Measurements from ENCODE around the gene GPR4.

Gene GPR4

DNA sequence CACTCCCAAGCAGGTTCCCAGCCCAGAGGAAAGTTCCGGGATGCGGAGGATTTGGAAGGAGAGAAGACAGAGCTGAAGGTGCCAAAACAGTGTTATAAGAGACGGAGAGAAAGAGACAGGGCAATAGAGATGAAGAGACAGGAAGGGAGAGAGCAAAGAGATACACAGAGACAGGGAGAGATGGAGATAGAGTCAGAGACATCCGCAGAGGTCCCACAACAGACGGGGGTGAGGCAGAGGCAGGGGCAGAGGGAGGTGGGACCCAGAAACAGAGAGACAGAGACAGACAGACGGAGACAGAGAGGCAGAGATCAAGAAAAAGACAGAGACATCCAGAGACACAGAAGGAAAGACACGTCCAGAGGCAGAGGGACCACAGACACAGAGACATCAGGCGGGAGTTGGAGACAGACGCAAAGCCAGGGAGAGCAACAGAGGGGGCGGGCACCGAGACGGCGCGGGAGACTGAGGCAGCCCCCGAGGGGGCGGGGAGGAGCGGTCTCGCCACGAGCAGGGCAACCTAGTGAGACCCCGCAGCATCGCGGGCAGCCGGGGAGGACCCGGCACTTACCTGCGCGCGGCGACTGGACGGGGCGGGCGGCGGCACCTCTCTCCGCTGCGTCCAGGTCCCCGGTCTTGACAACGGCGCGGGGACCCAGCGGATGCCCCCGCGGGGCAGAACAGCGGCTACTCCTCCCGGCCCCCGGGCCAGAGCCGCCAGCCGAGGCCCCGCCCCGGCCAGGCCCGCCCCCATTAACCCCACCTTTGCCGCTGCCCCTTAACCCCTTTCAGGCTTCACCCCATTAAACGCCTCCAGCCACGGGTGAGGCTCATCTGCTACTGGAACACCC, at the start of gene GPR4:
Gene GPR4 (minus strand): TSS at position 689 of the 851 bp plus-strand sequence. CDS start 10,346 bp downstream, outside the sequence.
- ChIA-PET CTCF (interaction anchor here (0.6 kb wide), 1 partner anchor 41 kb away, joined by 3 read pairs; no protein-coding TSS in a partner anchor), POLR2A (interaction anchor here (0.7 kb wide), 1 partner anchor 18 kb away, joined by 3 read pairs; no protein-coding TSS in a partner anchor)
- TF ChIP-seq NFRKB (IDR thresholded peaks at IDR 0.05) = no peak
- no peak for TF ChIP-seq FOXM1 (IDR thresholded peaks at IDR 0.05; ENCODE audit: borderline replicate concordance)
- no peak for TF ChIP-seq ELF4 (IDR thresholded peaks at IDR 0.05)
- TF ChIP-seq LEF1 (IDR thresholded peaks at IDR 0.05; ENCODE audit: borderline replicate concordance) = no peak
- TF ChIP-seq SUZ12 (IDR thresholded peaks at IDR 0.05) = no peak
- no peak for TF ChIP-seq BHLHE40 (IDR thresholded peaks at IDR 0.05; ENCODE audit: borderline replicate concordance)
- TF ChIP-seq ZNF384 (IDR thresholded peaks at IDR 0.05) = no peak
- no peak for TF ChIP-seq SP1 (IDR thresholded peaks at IDR 0.05)
- no peak for TF ChIP-seq FOXA1 (IDR thresholded peaks at IDR 0.05)
- TF ChIP-seq FOXK2 (IDR thresholded peaks at IDR 0.05) = no peak
- TF ChIP-seq, protein P1, sequence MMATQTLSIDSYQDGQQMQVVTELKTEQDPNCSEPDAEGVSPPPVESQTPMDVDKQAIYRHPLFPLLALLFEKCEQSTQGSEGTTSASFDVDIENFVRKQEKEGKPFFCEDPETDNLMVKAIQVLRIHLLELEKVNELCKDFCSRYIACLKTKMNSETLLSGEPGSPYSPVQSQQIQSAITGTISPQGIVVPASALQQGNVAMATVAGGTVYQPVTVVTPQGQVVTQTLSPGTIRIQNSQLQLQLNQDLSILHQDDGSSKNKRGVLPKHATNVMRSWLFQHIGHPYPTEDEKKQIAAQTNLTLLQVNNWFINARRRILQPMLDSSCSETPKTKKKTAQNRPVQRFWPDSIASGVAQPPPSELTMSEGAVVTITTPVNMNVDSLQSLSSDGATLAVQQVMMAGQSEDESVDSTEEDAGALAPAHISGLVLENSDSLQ (IDR thresholded peaks at IDR 0.05) = no peak
- TF ChIP-seq TARDBP (IDR thresholded peaks at IDR 0.05) = no peak
- TF ChIP-seq HDGF (IDR thresholded peaks at IDR 0.05; ENCODE audit: borderline replicate concordance) = no peak
- no peak for TF ChIP-seq L3MBTL2 (conservative IDR thresholded peaks at IDR 0.05)
- no peak for TF ChIP-seq CTBP1 (IDR thresholded peaks at IDR 0.05; ENCODE audit: borderline replicate concordance)
- no peak for TF ChIP-seq ARNT (IDR thresholded peaks at IDR 0.05)
- peak; percentile 27 for DNase-seq (ENCODE audit: extremely low spot score)

GRCh38 chr19:45650722-45651121, 48.7 kb upstream of the GPR4 start:
- CTCF ChIA-PET = no interaction called here
- TF ChIP-seq LEF1 (IDR thresholded peaks at IDR 0.05; ENCODE audit: borderline replicate concordance) (no peak), NFRKB (IDR thresholded peaks at IDR 0.05) (no peak), FOXK2 (IDR thresholded peaks at IDR 0.05) (no peak), L3MBTL2 (conservative IDR thresholded peaks at IDR 0.05) (no peak), CTBP1 (IDR thresholded peaks at IDR 0.05; ENCODE audit: borderline replicate concordance) (no peak), FOXM1 (IDR thresholded peaks at IDR 0.05; ENCODE audit: borderline replicate concordance) (no peak), BHLHE40 (IDR thresholded peaks at IDR 0.05; ENCODE audit: borderline replicate concordance) (no peak), ARNT (IDR thresholded peaks at IDR 0.05) (no peak), TARDBP (IDR thresholded peaks at IDR 0.05) (no peak), SP1 (IDR thresholded peaks at IDR 0.05) (no peak), SUZ12 (IDR thresholded peaks at IDR 0.05) (no peak), ELF4 (IDR thresholded peaks at IDR 0.05) (no peak), HDGF (IDR thresholded peaks at IDR 0.05; ENCODE audit: borderline replicate concordance) (no peak), FOXA1 (IDR thresholded peaks at IDR 0.05) (no peak), ZNF384 (IDR thresholded peaks at IDR 0.05) (no peak)
- TF ChIP-seq, protein P1 (IDR thresholded peaks at IDR 0.05) = no peak
- POLR2A ChIA-PET = interaction anchor here (0.6 kb wide), 1 partner anchor 10 kb away, joined by 3 read pairs; no protein-coding TSS in a partner anchor
- no peak for DNase-seq (ENCODE audit: extremely low spot score)

DNA sequence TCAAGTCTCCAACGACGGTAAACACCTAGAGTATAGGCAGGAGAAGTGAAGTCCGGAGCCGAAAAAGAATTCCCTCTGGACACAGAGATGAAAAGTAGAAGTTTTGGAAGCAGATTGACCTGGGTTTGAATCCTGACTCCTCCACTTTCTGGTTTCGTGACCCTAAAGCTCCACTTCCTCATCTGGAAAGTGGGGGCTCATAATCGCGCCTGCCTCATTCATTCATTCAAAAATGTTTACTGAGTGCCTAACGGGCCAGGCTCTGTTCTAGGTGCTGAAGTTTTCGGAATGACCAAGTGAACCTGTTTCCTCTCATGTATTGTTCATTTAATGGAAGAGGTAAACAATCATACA, 44.3 kb upstream of the GPR4 start:
- DNase-seq (ENCODE audit: extremely low spot score) = no peak
- CTCF ChIA-PET = no interaction called here
- POLR2A ChIA-PET = interaction anchor here (0.7 to 1.4 kb wide), 5 partner anchors 9 to 47 kb away, joined by 3 to 5 read pairs (median 3); no protein-coding TSS in a partner anchor
- TF ChIP-seq TARDBP (IDR thresholded peaks at IDR 0.05) = no peak
- no peak for TF ChIP-seq FOXA1 (IDR thresholded peaks at IDR 0.05)
- no peak for TF ChIP-seq CTBP1 (IDR thresholded peaks at IDR 0.05; ENCODE audit: borderline replicate concordance)
- no peak for TF ChIP-seq FOXK2 (IDR thresholded peaks at IDR 0.05)
- no peak for TF ChIP-seq ELF4 (IDR thresholded peaks at IDR 0.05)
- no peak for TF ChIP-seq ARNT (IDR thresholded peaks at IDR 0.05)
- no peak for TF ChIP-seq NFRKB (IDR thresholded peaks at IDR 0.05)
- TF ChIP-seq SUZ12 (IDR thresholded peaks at IDR 0.05) = no peak

DNA sequence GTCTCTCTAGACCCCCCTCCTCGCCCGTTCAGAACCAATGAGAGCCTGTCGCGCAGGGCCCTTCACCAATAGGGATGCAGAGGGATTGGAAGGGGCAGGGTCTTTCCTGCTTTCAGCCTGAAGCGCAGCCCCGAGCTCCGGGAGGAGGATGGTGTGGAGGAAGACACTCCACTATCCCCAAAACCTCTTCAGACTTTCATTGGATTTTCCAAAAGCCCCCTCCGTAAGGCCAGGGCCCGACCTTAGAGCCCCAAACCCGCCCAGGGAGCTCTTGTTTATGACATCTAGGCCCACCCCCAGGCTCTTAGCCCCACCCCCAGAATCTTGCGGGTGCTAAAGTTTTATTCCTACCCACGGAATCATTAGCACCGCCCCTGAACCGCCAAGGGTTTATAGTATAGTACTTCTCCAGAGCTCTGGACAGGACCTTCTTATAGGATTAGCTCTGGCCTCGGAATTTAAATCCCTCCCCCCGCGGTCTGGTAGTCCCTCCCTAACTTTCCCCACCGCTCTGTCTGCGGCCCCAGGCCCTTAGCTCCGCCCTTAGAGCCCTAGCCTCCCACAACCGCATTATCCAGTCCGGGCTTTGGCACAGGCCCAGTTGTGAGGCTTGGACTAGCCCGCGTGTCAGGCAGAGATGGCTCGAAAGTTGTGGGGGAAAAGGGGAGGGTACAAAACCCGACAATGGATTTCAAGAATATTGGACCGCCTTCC, 43.8 kb upstream of the GPR4 start:
- DNase-seq (ENCODE audit: extremely low spot score) = peak; percentile 87
- ChIA-PET CTCF (no interaction called here), POLR2A (interaction anchor here (0.5 to 1.4 kb wide), 6 partner anchors 8 to 940 kb away, joined by 3 to 5 read pairs (median 3); no protein-coding TSS in a partner anchor)
- no peak for TF ChIP-seq TARDBP (IDR thresholded peaks at IDR 0.05)
- TF ChIP-seq FOXK2 (IDR thresholded peaks at IDR 0.05) = no peak
- TF ChIP-seq, protein P1 (IDR thresholded peaks at IDR 0.05) = peak; percentile 48; the same call in 1 of the 2 replicates
- no peak for TF ChIP-seq ZNF384 (IDR thresholded peaks at IDR 0.05)
- TF ChIP-seq HDGF (IDR thresholded peaks at IDR 0.05; ENCODE audit: borderline replicate concordance) = no peak
- no peak for TF ChIP-seq NFRKB (IDR thresholded peaks at IDR 0.05)
- TF ChIP-seq FOXM1 (IDR thresholded peaks at IDR 0.05; ENCODE audit: borderline replicate concordance) = no peak; the same call in 1 of the 2 replicates
- peak; percentile 84 for TF ChIP-seq L3MBTL2 (conservative IDR thresholded peaks at IDR 0.05)
- TF ChIP-seq CTBP1 (IDR thresholded peaks at IDR 0.05; ENCODE audit: borderline replicate concordance) = no peak; the same call in 1 of the 2 replicates
- TF ChIP-seq LEF1 (IDR thresholded peaks at IDR 0.05; ENCODE audit: borderline replicate concordance) = no peak
- TF ChIP-seq SP1 (IDR thresholded peaks at IDR 0.05) = no peak
- TF ChIP-seq BHLHE40 (IDR thresholded peaks at IDR 0.05; ENCODE audit: borderline replicate concordance) = no peak
- TF ChIP-seq SUZ12 (IDR thresholded peaks at IDR 0.05) = no peak
- no peak for TF ChIP-seq FOXA1 (IDR thresholded peaks at IDR 0.05)

DNA sequence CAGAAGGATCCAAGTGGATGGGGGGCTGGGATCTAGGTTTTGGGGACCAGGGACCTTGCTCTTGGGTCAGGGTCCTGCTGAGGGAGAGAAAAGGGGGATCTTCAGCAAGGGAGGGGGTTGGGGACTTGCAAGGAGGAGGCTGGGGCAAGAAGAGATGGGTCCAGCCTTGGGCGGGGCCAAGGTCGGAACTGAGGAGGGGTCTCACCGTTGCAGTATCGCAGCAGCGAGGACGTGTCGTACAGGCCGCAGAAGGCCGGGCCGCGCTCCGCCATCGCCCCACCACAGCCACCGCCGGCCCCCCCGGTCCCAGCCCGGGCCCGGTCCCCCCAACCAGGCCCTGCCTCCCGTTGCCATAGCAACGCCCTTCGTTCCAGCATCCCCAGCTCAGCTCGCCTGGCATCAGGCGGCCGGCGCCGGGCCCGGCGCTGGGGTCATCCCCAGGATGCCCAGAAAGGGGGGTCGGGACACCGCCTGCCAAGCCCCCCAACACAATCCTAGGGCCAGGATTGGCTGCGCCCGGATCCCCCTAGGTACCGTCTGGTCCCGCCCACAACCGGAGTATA, 43.1 kb upstream of the GPR4 start:
- no peak for DNase-seq (ENCODE audit: extremely low spot score)
- TF ChIP-seq ZNF384 (IDR thresholded peaks at IDR 0.05) (no peak), NFRKB (IDR thresholded peaks at IDR 0.05) (no peak), BHLHE40 (IDR thresholded peaks at IDR 0.05; ENCODE audit: borderline replicate concordance) (no peak), ELF4 (IDR thresholded peaks at IDR 0.05) (no peak), FOXK2 (IDR thresholded peaks at IDR 0.05) (no peak), TARDBP (IDR thresholded peaks at IDR 0.05) (no peak), SUZ12 (IDR thresholded peaks at IDR 0.05) (no peak), HDGF (IDR thresholded peaks at IDR 0.05; ENCODE audit: borderline replicate concordance) (no peak), ARNT (IDR thresholded peaks at IDR 0.05) (no peak), FOXA1 (IDR thresholded peaks at IDR 0.05) (no peak), LEF1 (IDR thresholded peaks at IDR 0.05; ENCODE audit: borderline replicate concordance) (no peak), L3MBTL2 (conservative IDR thresholded peaks at IDR 0.05) (no peak), CTBP1 (IDR thresholded peaks at IDR 0.05; ENCODE audit: borderline replicate concordance) (no peak), SP1 (IDR thresholded peaks at IDR 0.05) (no peak)
- TF ChIP-seq, protein P1 (IDR thresholded peaks at IDR 0.05) = no peak
- POLR2A ChIA-PET = interaction anchor here (1.4 kb wide), 1 partner anchor 48 kb away, joined by 5 read pairs; no protein-coding TSS in a partner anchor
- CTCF ChIA-PET = no interaction called here
